Effector memory CD4-positive, alpha-beta T cell (primary cell): Measurements from ENCODE around the gene COL23A1.

Source experiments
- DNase-seq, 3 donors: peaks; one replicate each; pipeline ENCODE4 v3.0.0-alpha.2; 2020
- H3K27ac ChIP-seq: 2 replicates; pipeline ENCODE4 v1.7.0; 2013; ENCODE audit warnings: mild to moderate bottlenecking, low read length, moderate library complexity; ENCODE audit not compliant: insufficient read depth, poor library complexity, severe bottlenecking
- H3K27me3 ChIP-seq: replicated peaks from 2 replicates; pipeline ENCODE4 v1.7.0; 2013; ENCODE audit warnings: mild to moderate bottlenecking, low read length; ENCODE audit not compliant: insufficient read depth, control insufficient read depth, poor library complexity, severe bottlenecking
- H3K36me3 ChIP-seq: 2 replicates; pipeline ENCODE4 v1.7.0; 2013; ENCODE audit warnings: mild to moderate bottlenecking, low read length, moderate library complexity; ENCODE audit not compliant: control insufficient read depth, insufficient read depth
- H3K4me1 ChIP-seq: 2 replicates; pipeline ENCODE4 v1.7.0; 2013; ENCODE audit warnings: low read length, mild to moderate bottlenecking; ENCODE audit not compliant: control insufficient read depth, insufficient read depth, poor library complexity, severe bottlenecking
- H3K4me3 ChIP-seq: 2 replicates; pipeline ENCODE4 v1.7.0; 2013; ENCODE audit warnings: low read length, low read depth, mild to moderate bottlenecking; ENCODE audit not compliant: insufficient read depth, poor library complexity, severe bottlenecking
- H3K9me3 ChIP-seq: 2 replicates; pipeline ENCODE4 v1.7.0; 2013; ENCODE audit warnings: mild to moderate bottlenecking, low read length, moderate library complexity; ENCODE audit not compliant: control insufficient read depth

The COL23A1 gene

GRCh38 chr5:178269499-178269898 lies 320.7 kb downstream of the COL23A1 start:
- H3K4me3 ChIP-seq: no peak overlapping the region
- H3K27me3 ChIP-seq: no peaks in the 10 kb centered on the region
- no peaks in the 10 kb centered on the region for H3K36me3 ChIP-seq
- no peak for DNase-seq
- no peak overlapping the region for H3K27ac ChIP-seq
- H3K4me1 ChIP-seq: no peaks in the 10 kb centered on the region
- H3K9me3 ChIP-seq: no peaks in the 10 kb centered on the region

GRCh38 chr5:178267876-178268275 lies 322.3 kb downstream of the COL23A1 start:
- Histone ChIP-seq H3K27ac (no peak overlapping the region), H3K4me1 (no peaks in the 10 kb centered on the region), H3K9me3 (no peaks in the 10 kb centered on the region), H3K36me3 (no peaks in the 10 kb centered on the region), H3K4me3 (no peak overlapping the region), H3K27me3 (no peaks in the 10 kb centered on the region)
- DNase-seq: no peak

GRCh38 chr5:178267245-178267644 lies 322.9 kb downstream of the COL23A1 start:
- Histone ChIP-seq H3K27me3 (no peaks in the 10 kb centered on the region), H3K4me3 (no peak overlapping the region), H3K27ac (no peak overlapping the region), H3K4me1 (no peaks in the 10 kb centered on the region), H3K9me3 (no peaks in the 10 kb centered on the region), H3K36me3 (no peaks in the 10 kb centered on the region)
- no peak for DNase-seq

- Histone ChIP-seq H3K36me3 (no peaks in the 10 kb centered on the region), H3K4me1 (no peaks in the 10 kb centered on the region), H3K27me3 (no peaks in the 10 kb centered on the region), H3K27ac (no peak overlapping the region), H3K4me3 (no peak overlapping the region), H3K9me3 (no peaks in the 10 kb centered on the region)
- DNase-seq: no peak
Observed at GRCh38 chr5:178266581-178266980, 323.6 kb downstream of the COL23A1 start.

- Histone ChIP-seq H3K9me3 (no peaks in the 10 kb centered on the region), H3K4me3 (no peak overlapping the region), H3K27ac (no peak overlapping the region), H3K4me1 (no peaks in the 10 kb centered on the region), H3K36me3 (no peaks in the 10 kb centered on the region), H3K27me3 (no peaks in the 10 kb centered on the region)
- no peak for DNase-seq
Observed at GRCh38 chr5:178265746-178266145, 324.4 kb downstream of the COL23A1 start.

- Histone ChIP-seq H3K9me3 (no peaks in the 10 kb centered on the region), H3K4me3 (no peak overlapping the region), H3K27me3 (no peaks in the 10 kb centered on the region), H3K4me1 (no peaks in the 10 kb centered on the region), H3K27ac (no peak overlapping the region), H3K36me3 (no peaks in the 10 kb centered on the region)
- no peak for DNase-seq
Observed at GRCh38 chr5:178264044-178264443, 326.1 kb downstream of the COL23A1 start.

GRCh38 chr5:178261666-178262600 lies 328.3 kb downstream of the COL23A1 start:
- H3K27ac ChIP-seq: no peak overlapping the region
- H3K4me1 ChIP-seq: no peaks in the 10 kb centered on the region
- no peaks in the 10 kb centered on the region for H3K9me3 ChIP-seq

GRCh38 chr5:178259623-178260536 lies 330.3 kb downstream of the COL23A1 start:
- Histone ChIP-seq H3K27ac (no peak overlapping the region), H3K27me3 (no peaks in the 10 kb centered on the region), H3K4me1 (no peaks in the 10 kb centered on the region), H3K36me3 (no peaks in the 10 kb centered on the region), H3K9me3 (no peaks in the 10 kb centered on the region), H3K4me3 (no peak overlapping the region)
- no peak for DNase-seq

More at GRCh38 chr5:178261666-178262600, 328.3 kb downstream of the COL23A1 start:
- Histone ChIP-seq H3K27me3 (no peaks in the 10 kb centered on the region), H3K4me3 (no peak overlapping the region), H3K36me3 (no peaks in the 10 kb centered on the region)
- no peak for DNase-seq

GRCh38 chr5:178257650-178258049 lies 332.5 kb downstream of the COL23A1 start:
- Histone ChIP-seq H3K36me3 (no peaks in the 10 kb centered on the region), H3K9me3 (no peaks in the 10 kb centered on the region), H3K4me3 (no peak overlapping the region), H3K4me1 (no peaks in the 10 kb centered on the region), H3K27me3 (no peaks in the 10 kb centered on the region), H3K27ac (no peak overlapping the region)
- DNase-seq: no peak

- Histone ChIP-seq H3K4me1 (no peaks in the 10 kb centered on the region), H3K9me3 (no peaks in the 10 kb centered on the region), H3K4me3 (no peak overlapping the region), H3K27me3 (no peaks in the 10 kb centered on the region), H3K27ac (no peak overlapping the region), H3K36me3 (no peaks in the 10 kb centered on the region)
- no peak for DNase-seq
Observed at GRCh38 chr5:178256746-178257145, 333.4 kb downstream of the COL23A1 start.
